Mesendoderm (in vitro differentiated cells): ENCODE measurements around the gene PIP4K2B.

ENCODE experiments used
- DNase-seq: peaks from one replicate; pipeline ENCODE4 v3.0.0; 2013
- H2AK5ac ChIP-seq: 2 replicates; pipeline ENCODE4 v1.6.1; 2013; ENCODE audit warnings: low read length, inconsistent platforms
- H2BK120ac ChIP-seq: 2 replicates; pipeline ENCODE4 v1.6.1; 2013; ENCODE audit warnings: low read depth, mild to moderate bottlenecking, low read length, moderate library complexity, mixed read lengths
- H2BK15ac ChIP-seq: replicated peaks from 2 replicates; pipeline ENCODE4 v1.6.1; 2013; ENCODE audit warnings: low read depth, mild to moderate bottlenecking, moderate library complexity
- H2BK5ac ChIP-seq: 2 replicates; pipeline ENCODE4 v1.6.1; 2013; ENCODE audit warnings: low read length, inconsistent platforms
- H3K18ac ChIP-seq: 2 replicates; pipeline ENCODE4 v1.6.1; 2013; ENCODE audit warnings: mild to moderate bottlenecking, low read length, mixed read lengths
- H3K23ac ChIP-seq: one replicate; pipeline ENCODE4 v1.6.1; 2013; ENCODE audit warnings: low read length
- H3K27ac ChIP-seq: 2 replicates; pipeline ENCODE4 v1.5.1; 2013; ENCODE audit warnings: low read depth, mild to moderate bottlenecking, inconsistent platforms, low read length, moderate library complexity
- H3K27me3 ChIP-seq: 2 replicates; pipeline ENCODE4 v1.6.1; 2013; ENCODE audit warnings: low read length, control low read depth, mild to moderate bottlenecking, inconsistent platforms; ENCODE audit not compliant: insufficient read depth, poor library complexity
- H3K36me3 ChIP-seq: 2 replicates; pipeline ENCODE4 v1.6.1; 2013; ENCODE audit warnings: low read length, inconsistent platforms; ENCODE audit not compliant: control insufficient read depth, insufficient read depth
- H3K4ac ChIP-seq: one replicate; pipeline ENCODE4 v1.6.1; 2013; ENCODE audit warnings: low read depth, mild to moderate bottlenecking, low read length, moderate library complexity
- H3K4me1 ChIP-seq: 2 replicates; pipeline ENCODE4 v1.6.1; 2013; ENCODE audit warnings: low read depth, low read length, inconsistent platforms; ENCODE audit not compliant: control insufficient read depth
- H3K4me2 ChIP-seq: 2 replicates; pipeline ENCODE4 v1.6.1; 2013; ENCODE audit warnings: low read length
- H3K4me3 ChIP-seq: 2 replicates; pipeline ENCODE4 v1.5.1; 2013; ENCODE audit warnings: mild to moderate bottlenecking, low read length
- H3K56ac ChIP-seq: one replicate; pipeline ENCODE4 v1.6.1; 2013; ENCODE audit warnings: low read length
- H3K79me1 ChIP-seq: 2 replicates; pipeline ENCODE4 v1.6.1; 2013; ENCODE audit warnings: low read length, inconsistent platforms
- H3K79me2 ChIP-seq: 2 replicates; pipeline ENCODE4 v1.6.1; 2013; ENCODE audit warnings: mild to moderate bottlenecking, low read length; ENCODE audit not compliant: control insufficient read depth, insufficient read depth
- H3K9ac ChIP-seq: 2 replicates; pipeline ENCODE4 v1.6.1; 2013; ENCODE audit warnings: low read length, inconsistent platforms
- H4K5ac ChIP-seq: one replicate; pipeline ENCODE4 v1.6.1; 2013; ENCODE audit warnings: low read length
- H4K8ac ChIP-seq: one replicate; pipeline ENCODE4 v1.6.1; 2013; ENCODE audit warnings: low read depth, mild to moderate bottlenecking, control low read depth, low read length, moderate library complexity
- WGBS: extraction: QIAGEN DNeasy Blood & Tissue Kit; methylation state at CpG from one replicate; pipeline ENCODE4 v1.1.7; 2013; ENCODE audit warnings: low lambda C conversion rate, missing lambda C conversion rate; ENCODE audit not compliant: insufficient coverage; ENCODE audit errors: extremely low coverage; 5-methylcytosine and 5-hydroxymethylcytosine counted together

PIP4K2B gene

DNA sequence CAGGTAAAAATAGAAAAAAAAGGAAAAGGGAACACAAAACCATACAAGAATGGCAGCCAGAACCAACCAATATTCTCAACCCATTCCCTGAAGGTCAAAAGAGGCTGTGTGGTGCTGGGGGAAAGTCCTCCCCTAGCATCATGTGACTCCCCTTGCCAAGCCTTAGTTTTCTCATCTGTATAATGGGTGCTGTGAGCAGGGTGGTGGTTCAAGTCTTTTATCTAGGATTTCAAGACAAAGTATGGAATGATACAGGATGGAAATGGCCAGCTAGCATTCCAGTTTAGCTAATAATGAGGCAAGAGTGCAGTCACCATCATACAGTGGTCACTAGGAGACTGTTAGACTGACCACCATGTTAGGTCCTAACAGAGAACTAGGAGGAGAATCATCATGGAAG, 26.1 kb downstream of the PIP4K2B start:
- DNase-seq, result no peak
- Histone ChIP-seq H4K8ac (no peak overlapping the region), H3K27ac (no peak overlapping the region), H3K27me3 (no peaks in the 10 kb centered on the region), H2AK5ac (no peak overlapping the region), H3K79me2 (no peaks in the 10 kb centered on the region), H3K4me3 (no peak overlapping the region), H4K5ac (no peak overlapping the region), H3K9ac (no peak overlapping the region), H3K36me3 (peaks cover 14% of the 10 kb centered on the region), H3K56ac (no peak overlapping the region), H3K4me2 (no peak overlapping the region), H2BK5ac (no peak overlapping the region), H3K4ac (no peak overlapping the region), H3K23ac (no peak overlapping the region), H3K4me1 (no peaks in the 10 kb centered on the region), H3K18ac (no peak overlapping the region), H2BK15ac (no peak overlapping the region), H3K79me1 (no peaks in the 10 kb centered on the region), H2BK120ac (no peak overlapping the region)

- Histone ChIP-seq H2BK120ac (no peak overlapping the region), H4K5ac (no peak overlapping the region), H2BK15ac (no peak overlapping the region), H2BK5ac (no peak overlapping the region), H3K27ac (no peak overlapping the region), H2AK5ac (no peak overlapping the region), H3K79me2 (no peaks in the 10 kb centered on the region), H3K4ac (no peak overlapping the region), H3K4me1 (no peaks in the 10 kb centered on the region), H3K18ac (no peak overlapping the region), H4K8ac (no peak overlapping the region), H3K4me3 (no peak overlapping the region), H3K36me3 (peaks cover 11% of the 10 kb centered on the region), H3K79me1 (no peaks in the 10 kb centered on the region), H3K4me2 (no peak overlapping the region), H3K27me3 (no peaks in the 10 kb centered on the region), H3K23ac (no peak overlapping the region), H3K56ac (no peak overlapping the region), H3K9ac (no peak overlapping the region)
- no CpG with 5 or more reads among the region's 6 CpGs for WGBS
- no peak for DNase-seq
Observed at GRCh38 chr17:38768417-38768816, 30.9 kb downstream of the PIP4K2B start.

GRCh38 chr17:38766341-38766740, 33.0 kb downstream of the PIP4K2B start:
- H3K4me1 ChIP-seq, result no peaks in the 10 kb centered on the region
- H3K4ac ChIP-seq, result no peak overlapping the region
- WGBS, result no CpG with 5 or more reads among the region's 5 CpGs
- DNase-seq, result no peak
- no peak overlapping the region for H3K23ac ChIP-seq
- H3K56ac ChIP-seq, result no peak overlapping the region
- no peak overlapping the region for H2BK120ac ChIP-seq
- H3K27me3 ChIP-seq, result no peaks in the 10 kb centered on the region
- no peaks in the 10 kb centered on the region for H3K79me1 ChIP-seq
- H2AK5ac ChIP-seq, result no peak overlapping the region
- H3K4me2 ChIP-seq, result no peak overlapping the region
- no peak overlapping the region for H4K5ac ChIP-seq
- H3K18ac ChIP-seq, result no peak overlapping the region
- H2BK5ac ChIP-seq, result no peak overlapping the region
- H3K36me3 ChIP-seq, result peaks cover 13% of the 10 kb centered on the region
- no peak overlapping the region for H2BK15ac ChIP-seq
- H4K8ac ChIP-seq, result no peak overlapping the region
- H3K9ac ChIP-seq, result no peak overlapping the region
- no peak overlapping the region for H3K27ac ChIP-seq
- no peaks in the 10 kb centered on the region for H3K79me2 ChIP-seq
- no peak overlapping the region for H3K4me3 ChIP-seq

- H4K8ac ChIP-seq, result no peak overlapping the region
- no peaks in the 10 kb centered on the region for H3K79me1 ChIP-seq
- H2AK5ac ChIP-seq, result no peak overlapping the region
- no peak overlapping the region for H3K4ac ChIP-seq
- H2BK15ac ChIP-seq, result no peak overlapping the region
- no peak overlapping the region for H3K9ac ChIP-seq
- H2BK5ac ChIP-seq, result no peak overlapping the region
- no CpG with 5 or more reads among the region's 3 CpGs for WGBS
- no peak overlapping the region for H2BK120ac ChIP-seq
- H3K27ac ChIP-seq, result no peak overlapping the region
- no peaks in the 10 kb centered on the region for H3K4me1 ChIP-seq
- DNase-seq, result no peak
- H4K5ac ChIP-seq, result no peak overlapping the region
- no peaks in the 10 kb centered on the region for H3K79me2 ChIP-seq
- H3K18ac ChIP-seq, result no peak overlapping the region
- no peak overlapping the region for H3K23ac ChIP-seq
- H3K4me2 ChIP-seq, result no peak overlapping the region
- H3K4me3 ChIP-seq, result no peak overlapping the region
- H3K36me3 ChIP-seq, result peaks cover 13% of the 10 kb centered on the region
- no peaks in the 10 kb centered on the region for H3K27me3 ChIP-seq
- H3K56ac ChIP-seq, result no peak overlapping the region
Observed at GRCh38 chr17:38762231-38762630, 37.1 kb downstream of the PIP4K2B start.

- Histone ChIP-seq H2AK5ac (no peak overlapping the region), H3K4ac (no peak overlapping the region), H3K79me1 (no peaks in the 10 kb centered on the region), H3K27me3 (no peaks in the 10 kb centered on the region), H2BK15ac (no peak overlapping the region), H3K27ac (no peak overlapping the region), H3K4me2 (no peak overlapping the region), H4K5ac (no peak overlapping the region), H3K4me1 (no peaks in the 10 kb centered on the region), H3K18ac (no peak overlapping the region), H3K36me3 (peaks cover 13% of the 10 kb centered on the region), H3K9ac (no peak overlapping the region), H3K79me2 (no peaks in the 10 kb centered on the region), H3K23ac (no peak overlapping the region), H4K8ac (no peak overlapping the region), H3K56ac (no peak overlapping the region), H2BK5ac (no peak overlapping the region), H2BK120ac (no peak overlapping the region), H3K4me3 (no peak overlapping the region)
- no CpG with 5 or more reads among the region's 4 CpGs for WGBS
- peak; percentile 79 for DNase-seq
Observed at GRCh38 chr17:38761612-38762011, 37.7 kb downstream of the PIP4K2B start.

- peaks cover 11% of the 10 kb centered on the region for H3K79me1 ChIP-seq
- peak overlapping the region; percentile 98 for H3K4me3 ChIP-seq
- H3K79me2 ChIP-seq, result peaks cover 16% of the 10 kb centered on the region
- no CpG with 5 or more reads among the region's 22 CpGs for WGBS
- no peak overlapping the region for H2BK5ac ChIP-seq
- peaks cover 3% of the 10 kb centered on the region for H3K36me3 ChIP-seq
- no peak overlapping the region for H3K23ac ChIP-seq
- no peak for DNase-seq
- H2BK15ac ChIP-seq, result no peak overlapping the region
- peak overlapping the region; percentile 98 for H3K9ac ChIP-seq
- H3K27ac ChIP-seq, result no peak overlapping the region
- no peak overlapping the region for H4K8ac ChIP-seq
- H3K56ac ChIP-seq, result peak overlapping the region; percentile 100
- peaks cover 10% of the 10 kb centered on the region for H3K4me1 ChIP-seq
- H3K4ac ChIP-seq, result no peak overlapping the region
- no peak overlapping the region for H2BK120ac ChIP-seq
- no peak overlapping the region for H4K5ac ChIP-seq
- H3K4me2 ChIP-seq, result peak overlapping the region; percentile 52
- H2AK5ac ChIP-seq, result no peak overlapping the region
- no peak overlapping the region for H3K18ac ChIP-seq
- H3K27me3 ChIP-seq, result no peaks in the 10 kb centered on the region
Observed at GRCh38 chr17:38753071-38753506, 46.3 kb downstream of the PIP4K2B start.
